Measurements from ENCODE around the gene WFDC6.
"Not testable (repeated sequence)": the region's sequence is repeated elsewhere in the genome, so short reads cannot be mapped to it uniquely, and the experiment has no call there.

Gene WFDC6

GRCh38 chr20:45576995-45577394 is 37.7 kb upstream of the WFDC6 start:
- H3K4me3 ChIP-seq (ENCODE audit: low read length), result no peak overlapping the region
- DNase-seq (ENCODE audit: low read depth), result no peak
- TF ChIP-seq CTCF (conservative IDR thresholded peaks at IDR 0.05; ENCODE audit: low read depth, low read length), result no peak

GRCh38 chr20:45575931-45576330 is 36.6 kb upstream of the WFDC6 start:
- TF ChIP-seq CTCF (conservative IDR thresholded peaks at IDR 0.05; ENCODE audit: low read depth, low read length), result no peak

GRCh38 chr20:45569650-45570049 is 30.4 kb upstream of the WFDC6 start:
- H3K4me3 ChIP-seq (ENCODE audit: low read length), result not testable (repeated sequence)

More at GRCh38 chr20:45575931-45576330, 36.6 kb upstream of the WFDC6 start:
- no peak for DNase-seq (ENCODE audit: low read depth)
- H3K4me3 ChIP-seq (ENCODE audit: low read length), result no peak overlapping the region

GRCh38 chr20:45564760-45565276 is 25.5 kb upstream of the WFDC6 start:
- H3K4me3 ChIP-seq (ENCODE audit: low read length), result no peak overlapping the region
- DNase-seq (ENCODE audit: low read depth), result no peak
- no peak for TF ChIP-seq CTCF (conservative IDR thresholded peaks at IDR 0.05; ENCODE audit: low read depth, low read length)

More at GRCh38 chr20:45569650-45570049, 30.4 kb upstream of the WFDC6 start:
- not testable (repeated sequence) for DNase-seq (ENCODE audit: low read depth)

- no peak for TF ChIP-seq CTCF (conservative IDR thresholded peaks at IDR 0.05; ENCODE audit: low read depth, low read length)
- no peak overlapping the region for H3K4me3 ChIP-seq (ENCODE audit: low read length)
- no peak for DNase-seq (ENCODE audit: low read depth)
These were observed 15.9 kb upstream of the WFDC6 start for GRCh38 chr20:45555198-45555597.

GRCh38 chr20:45552456-45552855 is 13.2 kb upstream of the WFDC6 start:
- no peak for TF ChIP-seq CTCF (conservative IDR thresholded peaks at IDR 0.05; ENCODE audit: low read depth, low read length)
- DNase-seq (ENCODE audit: low read depth), result no peak
- H3K4me3 ChIP-seq (ENCODE audit: low read length), result no peak overlapping the region

- H3K4me3 ChIP-seq (ENCODE audit: low read length), result no peak overlapping the region
- no peak for DNase-seq (ENCODE audit: low read depth)
- TF ChIP-seq CTCF (conservative IDR thresholded peaks at IDR 0.05; ENCODE audit: low read depth, low read length), result no peak
These were observed 11.5 kb upstream of the WFDC6 start for GRCh38 chr20:45550765-45551164.

GRCh38 chr20:45548410-45548809 is 9.1 kb upstream of the WFDC6 start:
- H3K4me3 ChIP-seq (ENCODE audit: low read length), result no peak overlapping the region
- DNase-seq (ENCODE audit: low read depth), result no peak
- TF ChIP-seq CTCF (conservative IDR thresholded peaks at IDR 0.05; ENCODE audit: low read depth, low read length), result no peak
